Fibroblast of lung (primary cell): ENCODE measurements around the gene ITCH. TPM values are rescaled to one million over a fixed set of nuclear protein-coding genes. Genes with fewer than 3 reads are reported as not detected.
"Not testable (repeated sequence)": the region's sequence is repeated elsewhere in the genome, so short reads cannot be mapped to it uniquely, and the experiment has no call there.

ENCODE experiments used
- DNase-seq, 2 donors: peaks; one replicate each; pipeline versions ENCODE4 v3.0.0 to v3.0.0-alpha.2; 2010; ENCODE audit warnings: low read depth in 2 of 2
- H2AFZ ChIP-seq: 2 replicates; pipeline ENCODE4 v1.5.1; 2012; ENCODE audit warnings: low read length, control low read depth, inconsistent platforms
- H3K27ac ChIP-seq: 2 replicates; pipeline ENCODE4 v1.5.1; 2011; ENCODE audit warnings: low read length, control low read depth; ENCODE audit not compliant: insufficient read depth
- H3K27me3 ChIP-seq: 2 replicates; pipeline ENCODE4 v1.5.1; 2011; ENCODE audit warnings: mild to moderate bottlenecking, low read length; ENCODE audit not compliant: control insufficient read depth, insufficient read depth
- H3K36me3 ChIP-seq: 2 replicates; pipeline ENCODE4 v1.5.1; 2011; ENCODE audit warnings: low read length; ENCODE audit not compliant: control insufficient read depth, insufficient read depth
- H3K4me1 ChIP-seq: 2 replicates; pipeline ENCODE4 v1.5.1; 2011; ENCODE audit warnings: low read length; ENCODE audit not compliant: control insufficient read depth, insufficient read depth; ENCODE audit errors: extremely low read depth
- H3K4me2 ChIP-seq: 2 replicates; pipeline ENCODE4 v1.5.1; 2011; ENCODE audit warnings: low read length, control low read depth; ENCODE audit not compliant: insufficient read depth; ENCODE audit errors: extremely low read depth
- H3K4me3 ChIP-seq, 4 experiments: fragments of 200-600 bp in 1 of 4; sonication (generic) in 1 of 4; replicated peaks in 1 of 4; 2 replicates each; pipeline ENCODE4 v1.5.1; 2011 to 2016; ENCODE audit warnings: low read length in 4 of 4, low read depth in 3 of 4, mild to moderate bottlenecking in 3 of 4, control low read depth in 2 of 4, inconsistent platforms in 1 of 4, mixed read lengths in 1 of 4; ENCODE audit not compliant: insufficient read depth in 1 of 4; ENCODE audit errors: control extremely low read depth in 1 of 4
- H3K79me2 ChIP-seq: 2 replicates; pipeline ENCODE4 v1.5.1; 2012; ENCODE audit warnings: mild to moderate bottlenecking, low read length, inconsistent platforms; ENCODE audit not compliant: control insufficient read depth, insufficient read depth
- H3K9ac ChIP-seq: 2 replicates; pipeline ENCODE4 v1.5.1; 2011; ENCODE audit warnings: mild to moderate bottlenecking, low read length, control low read depth; ENCODE audit not compliant: insufficient read depth
- H3K9me3 ChIP-seq: 2 replicates; pipeline ENCODE4 v1.5.1; 2012; ENCODE audit warnings: low read depth, low read length; ENCODE audit not compliant: control insufficient read depth, insufficient read depth
- H4K20me1 ChIP-seq: 2 replicates; pipeline ENCODE4 v1.5.1; 2011; ENCODE audit warnings: low read length; ENCODE audit not compliant: control insufficient read depth, insufficient read depth; ENCODE audit errors: extremely low read depth
- EZH2 ChIP-seq: IDR thresholded peaks from 2 replicates; pipeline ENCODE4 v1.5.1; 2012; ENCODE audit warnings: low read length, control low read depth, mild to moderate bottlenecking; ENCODE audit errors: missing control alignments
- polyA plus RNA-seq, 2 donors: library from polyadenylated mRNA; depleted of rRNA in 1 of 2; stranded (reverse) in 1 of 2; unstranded in 1 of 2; fragments of >200 nt; gene quantifications; 2 replicates each; pipeline ENCODE4 v1.2.1, GENCODE V29; 2011 to 2012; ENCODE audit warnings: missing spikeins in 1 of 2
- total RNA-seq: library from RNA; depleted of rRNA; stranded (reverse); fragments of >200 nt; gene quantifications from 2 replicates; pipeline ENCODE4 v1.2.1, GENCODE V29; 2014
- TF ChIP-seq, protein P1 (sequence below), 2 donors: IDR thresholded peaks in 1 of 2; conservative IDR thresholded peaks in 1 of 2; 1 replicate in 1 of 2; 2 replicates in 1 of 2; pipeline ENCODE4 v1.5.1; 2011 to 2012; ENCODE audit warnings: low read length in 2 of 2, control low read depth in 1 of 2, inconsistent platforms in 1 of 2, low read depth in 1 of 2, mild to moderate bottlenecking in 1 of 2

The ITCH gene
- total and polyA plus RNA-seq, 2 donors (not counting 1 experiment from before 2014, with no cell fraction given): 25.0 to 77.6 TPM

DNA sequence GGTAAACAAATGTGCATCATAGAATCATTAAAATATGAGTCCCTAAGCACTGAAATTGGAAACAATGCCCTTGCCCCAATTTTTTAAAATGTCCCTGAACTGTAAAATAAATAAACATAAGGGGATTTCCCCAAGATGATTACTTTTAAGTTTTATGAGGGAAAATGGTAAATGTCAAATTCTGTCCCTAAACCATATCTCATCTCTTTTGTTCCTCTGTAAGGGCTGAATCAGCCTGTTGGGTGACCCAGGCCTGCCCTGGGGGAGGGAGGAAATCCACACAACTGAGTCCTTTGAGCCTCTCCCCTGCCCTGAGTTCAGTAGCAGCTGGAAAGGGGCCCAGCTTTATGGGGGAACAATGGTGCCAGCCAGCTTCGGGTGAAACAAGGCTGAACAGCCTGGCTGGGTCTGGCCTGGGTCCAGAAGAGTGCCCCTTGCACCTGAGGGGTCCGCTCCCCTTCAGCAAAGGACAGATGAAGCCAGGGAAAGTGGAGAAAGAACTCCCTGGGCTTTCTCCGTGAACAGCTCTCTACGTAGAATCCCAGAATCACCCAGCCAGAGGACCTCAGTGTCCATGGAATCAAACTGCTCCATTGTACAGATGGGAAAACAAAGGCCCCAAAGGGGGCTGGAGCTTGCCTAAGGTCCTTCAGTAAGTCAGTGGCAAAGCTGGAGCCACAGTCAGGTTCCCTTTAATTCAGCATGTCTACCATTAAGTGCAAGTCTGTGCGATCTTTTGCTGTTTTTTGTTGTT lies 28.2 kb upstream of the ITCH start:
- Histone ChIP-seq H4K20me1 (no peaks in the 10 kb centered on the region), H3K36me3 (no peaks in the 10 kb centered on the region), H3K4me1 (no peaks in the 10 kb centered on the region), H3K27ac (no peak overlapping the region), H3K9me3 (no peaks in the 10 kb centered on the region), H3K4me3 (no peak overlapping the region), H3K79me2 (no peaks in the 10 kb centered on the region), H3K9ac (no peak overlapping the region), H2AFZ (no peak overlapping the region), H3K4me2 (no peak overlapping the region), H3K27me3 (no peaks in the 10 kb centered on the region)
- TF ChIP-seq, protein P1, sequence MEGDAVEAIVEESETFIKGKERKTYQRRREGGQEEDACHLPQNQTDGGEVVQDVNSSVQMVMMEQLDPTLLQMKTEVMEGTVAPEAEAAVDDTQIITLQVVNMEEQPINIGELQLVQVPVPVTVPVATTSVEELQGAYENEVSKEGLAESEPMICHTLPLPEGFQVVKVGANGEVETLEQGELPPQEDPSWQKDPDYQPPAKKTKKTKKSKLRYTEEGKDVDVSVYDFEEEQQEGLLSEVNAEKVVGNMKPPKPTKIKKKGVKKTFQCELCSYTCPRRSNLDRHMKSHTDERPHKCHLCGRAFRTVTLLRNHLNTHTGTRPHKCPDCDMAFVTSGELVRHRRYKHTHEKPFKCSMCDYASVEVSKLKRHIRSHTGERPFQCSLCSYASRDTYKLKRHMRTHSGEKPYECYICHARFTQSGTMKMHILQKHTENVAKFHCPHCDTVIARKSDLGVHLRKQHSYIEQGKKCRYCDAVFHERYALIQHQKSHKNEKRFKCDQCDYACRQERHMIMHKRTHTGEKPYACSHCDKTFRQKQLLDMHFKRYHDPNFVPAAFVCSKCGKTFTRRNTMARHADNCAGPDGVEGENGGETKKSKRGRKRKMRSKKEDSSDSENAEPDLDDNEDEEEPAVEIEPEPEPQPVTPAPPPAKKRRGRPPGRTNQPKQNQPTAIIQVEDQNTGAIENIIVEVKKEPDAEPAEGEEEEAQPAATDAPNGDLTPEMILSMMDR (conservative IDR thresholded peaks at IDR 0.05 in 1 of 2, IDR thresholded peaks at IDR 0.05 in 1 of 2; ENCODE audit: low read depth in 1 of 2, low read length in 2 of 2): no peak
- TF ChIP-seq EZH2: no peak
- no peak for DNase-seq

DNA sequence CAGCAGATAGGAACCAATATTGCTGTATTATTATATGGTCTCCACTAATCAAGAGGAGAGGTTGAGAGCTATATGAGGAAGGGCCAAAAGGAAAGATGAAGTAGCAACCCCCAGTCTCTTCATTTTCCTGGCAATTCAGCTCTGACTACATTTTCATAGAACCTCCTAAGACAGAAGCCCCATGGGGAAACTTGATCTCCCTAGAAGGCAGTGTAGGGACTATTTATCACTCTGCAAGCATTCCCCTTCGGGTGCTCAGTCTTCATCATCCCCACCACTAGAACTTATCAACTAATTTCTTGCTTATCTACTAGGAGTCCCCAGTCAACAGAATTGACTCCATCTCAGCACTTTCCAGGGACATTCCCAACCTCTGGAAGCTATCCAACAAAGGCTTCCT lies 25.5 kb upstream of the ITCH start:
- no peaks in the 10 kb centered on the region for H3K36me3 ChIP-seq
- no peaks in the 10 kb centered on the region for H3K27me3 ChIP-seq
- no peaks in the 10 kb centered on the region for H3K4me1 ChIP-seq
- H4K20me1 ChIP-seq: no peaks in the 10 kb centered on the region
- no peak overlapping the region for H2AFZ ChIP-seq
- no peaks in the 10 kb centered on the region for H3K9me3 ChIP-seq
- no peaks in the 10 kb centered on the region for H3K79me2 ChIP-seq
- no peak for TF ChIP-seq EZH2
- TF ChIP-seq, protein P1 (conservative IDR thresholded peaks at IDR 0.05 in 1 of 2, IDR thresholded peaks at IDR 0.05 in 1 of 2; ENCODE audit: low read depth in 1 of 2, low read length in 2 of 2): no peak
- no peak overlapping the region for H3K4me3 ChIP-seq
- no peak overlapping the region for H3K9ac ChIP-seq
- H3K4me2 ChIP-seq: no peak overlapping the region
- no peak for DNase-seq
- H3K27ac ChIP-seq: no peak overlapping the region

DNA sequence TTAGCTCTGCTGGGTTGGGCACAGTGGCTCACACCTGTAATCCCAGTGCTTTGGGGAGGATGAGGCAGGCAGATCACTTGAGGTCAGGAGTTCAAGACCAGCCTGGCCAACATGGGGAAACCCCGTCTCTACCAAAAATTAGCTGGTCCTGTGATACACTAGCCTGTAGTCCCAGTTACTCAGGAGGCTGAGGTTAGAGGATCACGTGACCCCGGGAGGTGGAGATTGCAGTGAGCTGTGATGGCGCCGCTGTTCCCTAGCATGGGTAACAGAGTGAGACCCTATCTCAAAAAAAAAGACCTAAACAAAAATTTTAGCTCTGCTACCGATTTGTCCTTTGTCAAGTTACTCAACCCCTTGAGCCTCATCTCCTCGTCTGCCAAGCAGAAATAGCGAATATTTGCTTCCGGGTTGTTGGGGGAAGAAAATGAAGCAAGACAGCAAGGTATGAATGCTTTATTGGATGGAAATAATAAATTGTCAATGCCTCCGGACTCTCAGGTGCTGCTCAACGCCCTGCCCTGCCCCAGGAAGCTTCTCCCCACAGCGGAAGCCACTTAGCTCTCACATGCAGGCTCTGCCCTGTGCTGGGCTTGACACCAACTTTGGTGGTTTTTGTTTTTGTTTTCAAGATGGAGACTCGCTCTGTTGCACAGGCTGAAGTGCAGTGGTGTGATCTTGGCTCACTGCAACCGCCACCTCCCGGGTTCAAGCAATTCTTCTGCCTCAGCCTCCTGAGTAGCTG lies 24.9 kb upstream of the ITCH start:
- Histone ChIP-seq H3K27me3 (no peaks in the 10 kb centered on the region), H3K79me2 (no peaks in the 10 kb centered on the region), H3K4me1 (no peaks in the 10 kb centered on the region), H2AFZ (no peak overlapping the region), H3K9me3 (no peaks in the 10 kb centered on the region), H3K4me2 (no peak overlapping the region), H3K4me3 (no peak overlapping the region), H3K27ac (no peak overlapping the region), H3K9ac (no peak overlapping the region), H4K20me1 (no peaks in the 10 kb centered on the region), H3K36me3 (no peaks in the 10 kb centered on the region)
- DNase-seq: no peak
- no peak for TF ChIP-seq EZH2
- TF ChIP-seq, protein P1 (conservative IDR thresholded peaks at IDR 0.05 in 1 of 2, IDR thresholded peaks at IDR 0.05 in 1 of 2; ENCODE audit: low read depth in 1 of 2, low read length in 2 of 2): no peak

DNA sequence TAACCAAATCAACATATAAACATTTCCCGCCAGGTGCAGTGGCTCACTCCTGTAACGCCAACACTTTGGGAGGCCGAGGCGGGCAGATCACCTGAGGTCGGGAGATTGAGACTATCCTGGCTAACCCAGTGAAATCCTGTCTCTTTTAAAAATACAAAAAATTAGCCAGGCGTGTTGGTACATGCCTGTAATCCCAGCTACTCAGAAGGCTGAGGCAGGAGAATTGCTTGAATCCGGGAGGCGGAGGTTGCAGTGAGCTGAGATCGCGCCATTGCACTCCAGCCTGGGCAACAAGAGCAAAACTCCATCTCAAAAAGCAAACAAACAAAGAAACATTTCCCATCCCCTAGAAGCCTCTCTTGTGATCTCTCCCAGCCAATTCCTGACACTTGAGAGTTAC lies 22.3 kb upstream of the ITCH start:
- H3K27ac ChIP-seq, H3K79me2 ChIP-seq, H3K9me3 ChIP-seq, H3K36me3 ChIP-seq, H3K4me3 ChIP-seq, H3K4me1 ChIP-seq, DNase-seq, H4K20me1 ChIP-seq, H3K4me2 ChIP-seq, H3K27me3 ChIP-seq, H3K9ac ChIP-seq, H2AFZ ChIP-seq: not testable (repeated sequence)
